Common myeloid progenitor, CD34-positive (primary cell): ENCODE data around the gene PCSK5.
A peak's percentile ranks its signal among the peaks of the same experiment; 100 is the strongest.
"Not testable (repeated sequence)": the region's sequence is repeated elsewhere in the genome, so short reads cannot be mapped to it uniquely, and the experiment has no call there.

Experiments
- CTCF ChIA-PET: fragments of 350-600 bp; sonication (Branson Sonifier 250); formaldehyde crosslinking; loops from one replicate; lab custom pipeline; 2021; ENCODE audit warnings: antibody characterized with exemption; lab: Charles Lee
- POLR2A ChIA-PET: fragments of 350-600 bp; sonication (Branson Sonifier 250); formaldehyde crosslinking; loops from one replicate; lab custom pipeline; 2021; ENCODE audit warnings: antibody characterized with exemption; lab: Charles Lee
- DNase-seq, 3 donors: peaks; one replicate each; pipeline versions ENCODE4 v3.0.0 to v3.0.0-alpha.2; 2013
- H3K27ac ChIP-seq, 2 experiments: 1 replicate in 1 of 2; 2 replicates in 1 of 2; pipeline ENCODE4 v1.7.0; 2013; ENCODE audit warnings: inconsistent platforms in 2 of 2, low read length in 2 of 2, mild to moderate bottlenecking in 2 of 2, low read depth in 1 of 2, moderate library complexity in 1 of 2; ENCODE audit not compliant: severe bottlenecking in 2 of 2, insufficient read depth in 1 of 2, poor library complexity in 1 of 2
- H3K27me3 ChIP-seq, 5 experiments: replicated peaks in 2 of 5; 1 replicate in 3 of 5; 2 replicates in 2 of 5; pipeline versions ENCODE4 v1.6.1 to v1.7.0; 2013; ENCODE audit warnings: low read length in 4 of 5, mild to moderate bottlenecking in 2 of 5, moderate library complexity in 2 of 5, inconsistent platforms in 1 of 5; ENCODE audit not compliant: insufficient read depth in 5 of 5, control insufficient read depth in 4 of 5
- H3K36me3 ChIP-seq, 4 experiments: 1 replicate in 2 of 4; 2 replicates in 2 of 4; pipeline versions ENCODE4 v1.6.1 to v1.7.0; 2013; ENCODE audit warnings: low read length in 3 of 4, control low read depth in 1 of 4, mild to moderate bottlenecking in 1 of 4; ENCODE audit not compliant: control insufficient read depth in 4 of 4, insufficient read depth in 4 of 4
- H3K4me1 ChIP-seq, 4 experiments: 1 replicate in 3 of 4; 2 replicates in 1 of 4; pipeline versions ENCODE4 v1.6.1 to v1.7.1; 2013; ENCODE audit warnings: low read length in 3 of 4, mild to moderate bottlenecking in 3 of 4, control low read depth in 1 of 4, inconsistent platforms in 1 of 4, moderate library complexity in 1 of 4; ENCODE audit not compliant: control insufficient read depth in 4 of 4, insufficient read depth in 4 of 4; ENCODE audit errors: control extremely low read depth in 1 of 4
- H3K4me3 ChIP-seq, 7 experiments: 1 replicate in 4 of 7; 2 replicates in 3 of 7; pipeline versions ENCODE4 v1.5.1 to v1.7.0; 2013; ENCODE audit warnings: mild to moderate bottlenecking in 7 of 7, low read length in 6 of 7, moderate library complexity in 6 of 7, inconsistent platforms in 2 of 7, low read depth in 2 of 7, control low read depth in 1 of 7; ENCODE audit not compliant: insufficient read depth in 4 of 7, control insufficient read depth in 1 of 7; ENCODE audit errors: extremely low read depth in 1 of 7
- H3K9me3 ChIP-seq, 5 experiments: 1 replicate in 4 of 5; 2 replicates in 1 of 5; pipeline versions ENCODE4 v1.6.1 to v1.7.1; 2013; ENCODE audit warnings: low read length in 4 of 5, mild to moderate bottlenecking in 2 of 5, inconsistent platforms in 1 of 5, low read depth in 1 of 5, moderate library complexity in 1 of 5; ENCODE audit not compliant: control insufficient read depth in 4 of 5, insufficient read depth in 2 of 5; ENCODE audit errors: control extremely low read depth in 1 of 5
- WGBS: methylation state at CpG from one replicate; pipeline ENCODE4 v1.1.5; 2013; ENCODE audit not compliant: insufficient coverage; 5-methylcytosine and 5-hydroxymethylcytosine counted together

Gene PCSK5

GRCh38 chr9:76067696-76068095 is 177.2 kb downstream of the PCSK5 start:
- ChIA-PET CTCF (no interaction called here), POLR2A (no interaction called here)
- 98% methylated on average over 8 of the region's 11 CpGs for WGBS
- H3K27ac ChIP-seq: no peak overlapping the region
- no peaks in the 10 kb centered on the region for H3K27me3 ChIP-seq
- H3K4me3 ChIP-seq: no peak overlapping the region
- DNase-seq: no peak
- no peaks in the 10 kb centered on the region for H3K9me3 ChIP-seq
- H3K36me3 ChIP-seq: no peaks in the 10 kb centered on the region
- no peaks in the 10 kb centered on the region for H3K4me1 ChIP-seq

- CTCF ChIA-PET: no interaction called here
- H3K4me1 ChIP-seq: no peaks in the 10 kb centered on the region
- peaks cover 0 to 2% (median 0%) of the 10 kb centered on the region in 5 experiments for H3K9me3 ChIP-seq
- no peak for DNase-seq
- H3K27me3 ChIP-seq: no peaks in the 10 kb centered on the region
- no peaks in the 10 kb centered on the region for H3K36me3 ChIP-seq
- no peak overlapping the region for H3K27ac ChIP-seq
- H3K4me3 ChIP-seq: no peak overlapping the region
- POLR2A ChIA-PET: no interaction called here
These were observed 187.1 kb downstream of the PCSK5 start for GRCh38 chr9:76077537-76077936.

- H3K27me3 ChIP-seq, H3K36me3 ChIP-seq, CTCF ChIA-PET, DNase-seq, H3K4me1 ChIP-seq, H3K27ac ChIP-seq, POLR2A ChIA-PET, H3K4me3 ChIP-seq, H3K9me3 ChIP-seq: not testable (repeated sequence)
- no CpG with 5 or more reads among the region's 5 CpGs for WGBS
These were observed 190.8 kb downstream of the PCSK5 start for GRCh38 chr9:76081281-76081680.

- no peak overlapping the region for H3K4me3 ChIP-seq
- H3K4me1 ChIP-seq: no peaks in the 10 kb centered on the region
- no peak for DNase-seq
- no peak overlapping the region for H3K27ac ChIP-seq
- ChIA-PET CTCF (no interaction called here), POLR2A (interaction anchor here (0.6 kb wide), 1 partner anchor 218 kb away, joined by 3 read pairs; no protein-coding TSS in a partner anchor)
- H3K36me3 ChIP-seq: no peaks in the 10 kb centered on the region
- H3K27me3 ChIP-seq: no peaks in the 10 kb centered on the region
- H3K9me3 ChIP-seq: peaks cover 0 to 2% (median 0%) of the 10 kb centered on the region in 5 experiments
These were observed 191.6 kb downstream of the PCSK5 start for GRCh38 chr9:76082057-76082456.

- Histone ChIP-seq H3K27me3 (no peaks in the 10 kb centered on the region), H3K36me3 (no peaks in the 10 kb centered on the region), H3K4me1 (no peaks in the 10 kb centered on the region), H3K4me3 (no peak overlapping the region), H3K9me3 (no peaks in the 10 kb centered on the region), H3K27ac (no peak overlapping the region)
- WGBS: 100% methylated on average over 2 of the region's 2 CpGs
- no peak for DNase-seq
- ChIA-PET POLR2A (no interaction called here), CTCF (interaction anchor here (1.0 to 1.5 kb wide), 4 partner anchors 13 to 213 kb away, joined by 3 to 4 read pairs (median 4); no protein-coding TSS in a partner anchor)
These were observed 195.1 kb downstream of the PCSK5 start for GRCh38 chr9:76085596-76085995.

- CTCF ChIA-PET: no interaction called here
- POLR2A ChIA-PET: no interaction called here
- Histone ChIP-seq H3K9me3 (no peaks in the 10 kb centered on the region), H3K27me3 (no peaks in the 10 kb centered on the region), H3K4me3 (no peak overlapping the region), H3K36me3 (no peaks in the 10 kb centered on the region), H3K4me1 (no peaks in the 10 kb centered on the region), H3K27ac (no peak overlapping the region)
- WGBS: 100% methylated on average over 1 of the region's 1 CpG
- peak in 1 of 3 donors; percentile 6 for DNase-seq
These were observed 196.1 kb downstream of the PCSK5 start for GRCh38 chr9:76086539-76086938.

- WGBS: 100% methylated on average over 1 of the region's 1 CpG
- CTCF ChIA-PET: no interaction called here
- H3K27me3 ChIP-seq: no peaks in the 10 kb centered on the region
- H3K4me1 ChIP-seq: no peaks in the 10 kb centered on the region
- POLR2A ChIA-PET: no interaction called here
- no peak overlapping the region for H3K4me3 ChIP-seq
- DNase-seq: no peak
- H3K36me3 ChIP-seq: no peaks in the 10 kb centered on the region
- no peaks in the 10 kb centered on the region for H3K9me3 ChIP-seq
- no peak overlapping the region for H3K27ac ChIP-seq
These were observed 197.5 kb downstream of the PCSK5 start for GRCh38 chr9:76087976-76088375.
